PFSK-1 (cell line): ENCODE data around the gene FADS2.

Experiments
- FOXP2 ChIP-seq: optimal IDR thresholded peaks from 2 replicates; pipeline ENCODE3; 2011; ENCODE audit warnings: borderline replicate concordance, control low read depth, inconsistent platforms; ENCODE audit not compliant: insufficient read depth; ENCODE audit errors: extremely low read length, extremely low read depth
- POLR2AphosphoS5 ChIP-seq: IDR thresholded peaks from 2 replicates; pipeline ENCODE4 v1.6.1; 2012; ENCODE audit warnings: low read depth, mild to moderate bottlenecking, control low read depth, low read length, moderate library complexity
- SIN3A ChIP-seq: IDR thresholded peaks from 2 replicates; pipeline ENCODE4 v1.6.1; 2012; ENCODE audit warnings: mild to moderate bottlenecking, low read length, moderate library complexity, borderline replicate concordance; ENCODE audit not compliant: insufficient read depth
- TAF1 ChIP-seq: IDR thresholded peaks from 2 replicates; pipeline ENCODE4 v1.6.1; 2012; ENCODE audit warnings: low read length, control low read depth, borderline replicate concordance; ENCODE audit not compliant: insufficient read depth
- TF ChIP-seq, protein P1 (sequence below), 2 experiments: IDR thresholded peaks; 2 replicates each; pipeline versions ENCODE4 v1.6.1 to v1.8.0; 2011 to 2012; ENCODE audit warnings: low read depth in 2 of 2, low read length in 2 of 2, control low read depth in 1 of 2, inconsistent platforms in 1 of 2, mild to moderate bottlenecking in 1 of 2, moderate library complexity in 1 of 2; ENCODE audit not compliant: insufficient read depth in 1 of 2

FADS2 gene

DNA sequence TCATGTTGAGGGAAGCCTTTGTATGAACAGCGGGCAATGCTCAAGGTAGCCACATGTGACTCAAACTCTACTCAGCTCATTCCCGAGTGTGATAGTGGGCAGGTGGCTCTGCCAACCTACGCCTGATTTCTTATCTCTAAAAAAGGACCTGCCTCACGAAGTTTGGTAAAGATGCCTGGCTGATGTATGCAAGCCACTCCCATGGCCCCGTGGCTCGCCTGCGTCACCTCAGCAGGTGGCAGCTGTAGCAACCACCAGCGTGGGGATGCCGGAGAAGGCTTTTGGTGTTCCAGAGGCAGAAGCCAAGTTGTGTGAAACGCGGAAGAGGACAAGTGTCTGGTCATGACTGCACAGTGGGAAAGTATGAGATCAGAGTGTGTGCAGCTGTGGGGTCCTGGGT lies 5.4 kb downstream of the FADS2 start:
- TF ChIP-seq POLR2AphosphoS5 (no peak), TAF1 (no peak), SIN3A (no peak), FOXP2 (no peak)
- TF ChIP-seq, protein P1, sequence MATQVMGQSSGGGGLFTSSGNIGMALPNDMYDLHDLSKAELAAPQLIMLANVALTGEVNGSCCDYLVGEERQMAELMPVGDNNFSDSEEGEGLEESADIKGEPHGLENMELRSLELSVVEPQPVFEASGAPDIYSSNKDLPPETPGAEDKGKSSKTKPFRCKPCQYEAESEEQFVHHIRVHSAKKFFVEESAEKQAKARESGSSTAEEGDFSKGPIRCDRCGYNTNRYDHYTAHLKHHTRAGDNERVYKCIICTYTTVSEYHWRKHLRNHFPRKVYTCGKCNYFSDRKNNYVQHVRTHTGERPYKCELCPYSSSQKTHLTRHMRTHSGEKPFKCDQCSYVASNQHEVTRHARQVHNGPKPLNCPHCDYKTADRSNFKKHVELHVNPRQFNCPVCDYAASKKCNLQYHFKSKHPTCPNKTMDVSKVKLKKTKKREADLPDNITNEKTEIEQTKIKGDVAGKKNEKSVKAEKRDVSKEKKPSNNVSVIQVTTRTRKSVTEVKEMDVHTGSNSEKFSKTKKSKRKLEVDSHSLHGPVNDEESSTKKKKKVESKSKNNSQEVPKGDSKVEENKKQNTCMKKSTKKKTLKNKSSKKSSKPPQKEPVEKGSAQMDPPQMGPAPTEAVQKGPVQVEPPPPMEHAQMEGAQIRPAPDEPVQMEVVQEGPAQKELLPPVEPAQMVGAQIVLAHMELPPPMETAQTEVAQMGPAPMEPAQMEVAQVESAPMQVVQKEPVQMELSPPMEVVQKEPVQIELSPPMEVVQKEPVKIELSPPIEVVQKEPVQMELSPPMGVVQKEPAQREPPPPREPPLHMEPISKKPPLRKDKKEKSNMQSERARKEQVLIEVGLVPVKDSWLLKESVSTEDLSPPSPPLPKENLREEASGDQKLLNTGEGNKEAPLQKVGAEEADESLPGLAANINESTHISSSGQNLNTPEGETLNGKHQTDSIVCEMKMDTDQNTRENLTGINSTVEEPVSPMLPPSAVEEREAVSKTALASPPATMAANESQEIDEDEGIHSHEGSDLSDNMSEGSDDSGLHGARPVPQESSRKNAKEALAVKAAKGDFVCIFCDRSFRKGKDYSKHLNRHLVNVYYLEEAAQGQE (IDR thresholded peaks at IDR 0.05; ENCODE audit: insufficient read depth in 1 of 2, low read depth in 2 of 2, low read length in 2 of 2): no peak

DNA sequence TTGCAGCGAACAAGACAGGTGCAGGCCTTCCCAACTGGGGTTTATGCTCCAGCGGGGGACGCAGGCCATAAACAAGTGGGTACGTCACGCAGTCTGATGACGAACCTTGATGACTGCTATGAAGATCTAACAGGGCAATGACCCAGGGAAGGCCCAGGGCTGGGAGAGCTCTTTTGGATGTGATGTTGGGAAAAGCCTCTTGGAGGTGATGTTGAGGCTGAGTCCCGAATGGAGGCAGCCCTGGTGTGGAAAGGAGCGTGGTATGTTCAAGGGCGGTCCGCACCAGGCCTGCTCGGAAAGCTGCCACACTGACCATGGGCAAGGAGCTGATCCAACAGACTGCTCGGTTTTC lies 5.8 kb downstream of the FADS2 start:
- TF ChIP-seq SIN3A (no peak), POLR2AphosphoS5 (no peak), TAF1 (no peak)

DNA sequence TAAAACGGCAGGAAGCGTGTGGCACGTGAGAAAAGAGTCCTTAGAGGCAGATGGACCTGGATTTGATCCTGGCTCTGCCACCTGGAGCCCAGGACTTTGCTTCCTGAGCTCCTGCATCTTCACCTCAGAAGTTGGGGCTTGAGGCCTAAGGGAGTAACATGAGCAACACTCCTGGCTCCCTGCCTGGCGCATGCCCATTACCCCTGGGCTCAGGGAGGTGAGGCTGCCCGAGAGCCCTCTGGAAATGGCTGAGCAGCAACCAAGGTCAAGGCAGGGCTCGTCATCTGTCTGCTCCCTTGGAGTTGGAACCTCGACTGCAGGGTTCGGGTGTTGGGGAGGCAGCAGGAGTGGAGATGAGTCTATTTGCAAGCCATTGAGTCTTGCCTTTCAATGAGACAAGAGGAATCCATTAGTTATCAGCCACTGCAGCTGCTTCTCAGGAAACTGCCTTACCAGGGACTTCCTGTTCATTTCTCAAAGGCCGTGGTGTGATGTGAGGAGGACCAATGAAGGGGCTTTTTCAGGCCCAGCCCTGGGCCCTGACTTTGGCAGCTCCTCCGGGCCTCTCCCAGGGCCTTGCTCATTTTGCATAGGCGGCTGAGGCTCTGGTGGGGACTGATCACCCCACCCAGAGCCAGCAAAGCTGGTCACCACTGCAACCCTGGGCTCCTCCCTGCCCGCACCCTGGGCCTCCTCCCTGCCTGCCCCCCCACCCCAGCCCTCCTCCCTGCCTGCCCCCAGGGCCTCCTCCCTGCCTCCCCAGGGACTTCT lies 6.4 kb downstream of the FADS2 start:
- TF ChIP-seq POLR2AphosphoS5 (peak; percentile 58; the same call in 1 of the 2 replicates), FOXP2 (no peak)

DNA sequence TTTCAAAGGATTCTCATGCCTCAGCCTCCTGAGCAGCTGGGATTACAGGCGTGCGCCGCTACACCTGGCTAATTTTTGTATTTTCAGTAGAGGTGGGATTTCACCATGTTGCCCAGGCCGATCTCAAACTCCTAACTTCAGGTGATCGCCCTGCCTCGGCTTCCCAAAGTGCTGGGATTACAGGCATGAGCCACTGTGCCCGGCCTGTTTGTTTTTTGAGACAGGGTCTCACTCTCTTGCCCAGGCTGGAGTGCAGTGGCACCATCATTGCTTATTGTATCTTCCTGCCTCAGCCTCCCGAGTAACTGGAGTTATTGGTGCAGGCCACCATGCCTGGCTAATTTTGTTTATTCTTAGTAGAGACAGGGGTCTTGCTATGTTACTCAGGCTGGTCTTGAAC lies 8.1 kb downstream of the FADS2 start:
- TF ChIP-seq SIN3A: no peak
- no peak for TF ChIP-seq FOXP2
- TF ChIP-seq POLR2AphosphoS5: no peak
- TF ChIP-seq, protein P1 (IDR thresholded peaks at IDR 0.05; ENCODE audit: insufficient read depth in 1 of 2, low read depth in 2 of 2, low read length in 2 of 2): no peak
- TF ChIP-seq TAF1: no peak

DNA sequence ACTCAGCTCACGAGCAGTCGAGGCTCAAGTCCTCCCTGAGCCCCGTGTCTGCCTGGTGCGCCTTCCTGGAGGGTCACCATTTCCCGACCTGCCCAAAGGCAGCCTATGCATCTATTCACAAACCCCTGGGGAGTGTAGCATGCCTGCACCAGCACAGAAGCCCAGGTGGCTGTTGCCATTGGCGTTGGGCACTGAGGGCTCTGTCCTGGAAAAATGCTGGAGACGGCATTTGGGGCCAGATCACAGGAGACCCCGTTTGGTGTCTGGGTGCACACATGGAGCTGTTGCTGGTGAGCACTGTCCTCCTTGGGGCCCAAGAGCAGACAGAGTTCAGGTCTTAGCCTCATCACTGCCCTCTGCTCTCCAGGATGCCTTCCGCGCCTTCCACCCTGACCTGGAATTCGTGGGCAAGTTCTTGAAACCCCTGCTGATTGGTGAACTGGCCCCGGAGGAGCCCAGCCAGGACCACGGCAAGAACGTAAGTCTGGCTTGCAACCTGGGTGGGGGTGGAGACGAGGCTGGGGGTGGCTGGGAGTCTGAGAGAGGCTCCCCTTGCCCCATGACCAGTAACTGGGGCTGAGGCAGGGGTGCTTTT lies 9.4 kb downstream of the FADS2 start:
- no peak for TF ChIP-seq TAF1
- TF ChIP-seq, protein P1 (IDR thresholded peaks at IDR 0.05; ENCODE audit: insufficient read depth in 1 of 2, low read depth in 2 of 2, low read length in 2 of 2): no peak
- TF ChIP-seq POLR2AphosphoS5: no peak
- TF ChIP-seq FOXP2: no peak
- TF ChIP-seq SIN3A: no peak

DNA sequence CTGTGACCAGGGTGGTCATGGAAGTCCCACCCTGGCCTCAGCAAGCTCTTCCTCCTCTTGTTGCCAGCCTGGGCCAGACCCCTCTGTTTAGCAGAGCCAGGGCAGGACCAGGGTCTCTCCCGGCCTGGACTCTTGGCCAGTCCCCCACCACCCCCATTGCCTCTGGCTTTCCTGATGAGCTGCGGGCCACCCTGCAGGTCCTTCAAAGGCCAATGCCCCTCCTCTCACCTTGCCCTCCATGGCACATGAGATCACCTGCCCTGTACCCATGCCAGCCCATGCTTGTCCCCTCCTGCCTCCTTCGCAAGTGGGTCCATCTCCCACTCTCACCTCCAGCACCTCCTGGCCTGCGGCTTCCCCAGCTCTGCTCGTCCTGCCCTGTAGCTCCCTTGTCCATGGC lies 10.4 kb downstream of the FADS2 start:
- TF ChIP-seq SIN3A: no peak
- no peak for TF ChIP-seq TAF1
- TF ChIP-seq, protein P1 (IDR thresholded peaks at IDR 0.05; ENCODE audit: insufficient read depth in 1 of 2, low read depth in 2 of 2, low read length in 2 of 2): no peak
- no peak for TF ChIP-seq FOXP2
- TF ChIP-seq POLR2AphosphoS5: no peak
